GM12801 (cell line): ENCODE data around the gene RABGGTA.

Experiments
- CTCF ChIP-seq: IDR thresholded peaks from one replicate; pipeline ENCODE4 v1.5.1; 2011; ENCODE audit warnings: control low read depth; ENCODE audit not compliant: insufficient read length; ENCODE audit errors: extremely low read depth

The RABGGTA gene

GRCh38 chr14:24298892-24299254 is 27.5 kb upstream of the RABGGTA start:
- no peak for TF ChIP-seq CTCF

- TF ChIP-seq CTCF = no peak
These were observed 26.0 kb upstream of the RABGGTA start for GRCh38 chr14:24297190-24297964.

- peak; percentile 21 for TF ChIP-seq CTCF
These were observed 25.2 kb upstream of the RABGGTA start for GRCh38 chr14:24296341-24297157.

- TF ChIP-seq CTCF = no peak
These were observed 22.1 kb upstream of the RABGGTA start for GRCh38 chr14:24293525-24293924.

GRCh38 chr14:24292118-24292807 is 20.9 kb upstream of the RABGGTA start:
- TF ChIP-seq CTCF = no peak

- no peak for TF ChIP-seq CTCF
These were observed 20.2 kb upstream of the RABGGTA start for GRCh38 chr14:24291446-24292117.

GRCh38 chr14:24290746-24291145 is 19.3 kb upstream of the RABGGTA start:
- TF ChIP-seq CTCF = no peak
